H1 (cell line): ENCODE measurements around the gene RALY. TPM values are rescaled to one million over a fixed set of nuclear protein-coding genes. Genes with fewer than 3 reads are reported as not detected.

ENCODE experiments used
- CTCF ChIA-PET: fragments of 300-600 bp; sonication (Branson Sonifier 250); formaldehyde crosslinking; loops from one replicate; lab custom pipeline; 2021; ENCODE audit not compliant: partially characterized antibody; lab: Charles Lee
- POLR2A ChIA-PET: fragments of 300-600 bp; sonication (Branson Sonifier 250); formaldehyde crosslinking; loops from one replicate; lab custom pipeline; 2021; ENCODE audit warnings: inconsistent platforms; ENCODE audit not compliant: partially characterized antibody; lab: Charles Lee
- DNase-seq, 2 experiments: peaks; one replicate each; pipeline versions ENCODE4 v3.0.0 to v3.0.0-alpha.2; 2010 to 2022; ENCODE audit warnings: low spot score in 2 of 2, low read depth in 1 of 2, mixed read lengths in 1 of 2
- FAIRE-seq: peaks from 2 replicates; lab custom pipeline; 2011; peaks lifted over from hg19 to GRCh38; lab: Jason Lieb, UNC
- H2AFZ ChIP-seq: 2 replicates; pipeline ENCODE4 v1.8.1; 2012; ENCODE audit warnings: low read length, inconsistent platforms
- H2AK5ac ChIP-seq: 2 replicates; pipeline ENCODE4 v1.6.1; 2013; ENCODE audit warnings: low read depth, low read length
- H2BK120ac ChIP-seq: replicated peaks from 2 replicates; pipeline ENCODE3; 2013; ENCODE audit warnings: low read depth, low read length, inconsistent platforms
- H2BK12ac ChIP-seq: 2 replicates; pipeline ENCODE4 v1.6.1; 2013; ENCODE audit warnings: low read depth, low read length
- H2BK15ac ChIP-seq: 2 replicates; pipeline ENCODE4 v1.6.1; 2013; ENCODE audit warnings: low read length
- H2BK20ac ChIP-seq: 2 replicates; pipeline ENCODE4 v1.6.1; 2013; ENCODE audit warnings: low read length
- H2BK5ac ChIP-seq: 2 replicates; pipeline ENCODE4 v1.6.1; 2013; ENCODE audit warnings: low read depth, low read length
- H3K14ac ChIP-seq: 2 replicates; pipeline ENCODE4 v1.6.1; 2013; ENCODE audit warnings: inconsistent platforms; ENCODE audit not compliant: insufficient read length
- H3K18ac ChIP-seq: 2 replicates; pipeline ENCODE4 v1.6.1; 2013; ENCODE audit warnings: low read length; ENCODE audit errors: extremely low read depth
- H3K23ac ChIP-seq: 2 replicates; pipeline ENCODE4 v1.6.1; 2013; ENCODE audit warnings: inconsistent platforms; ENCODE audit not compliant: insufficient read length
- H3K23me2 ChIP-seq: 2 replicates; pipeline ENCODE4 v1.6.1; 2013; ENCODE audit warnings: low read depth, low read length
- H3K27ac ChIP-seq: 2 replicates; pipeline ENCODE4 v1.6.1; 2011; ENCODE audit warnings: low read depth, low read length, inconsistent platforms
- H3K27me3 ChIP-seq, 4 experiments: replicated peaks in 1 of 4; 1 replicate in 1 of 4; 2 replicates in 3 of 4; pipeline versions ENCODE4 v1.6.1 to v1.8.1; 2011 to 2013; ENCODE audit warnings: low read length in 3 of 4, mild to moderate bottlenecking in 3 of 4, inconsistent platforms in 2 of 4, mixed read lengths in 2 of 4, moderate library complexity in 1 of 4; ENCODE audit not compliant: control insufficient read depth in 3 of 4, insufficient read depth in 3 of 4; ENCODE audit errors: extremely low read depth in 1 of 4
- H3K36me3 ChIP-seq, 4 experiments: 2 replicates each; pipeline versions ENCODE4 v1.6.1 to v1.8.1; 2011 to 2013; ENCODE audit warnings: mild to moderate bottlenecking in 4 of 4, low read length in 3 of 4, moderate library complexity in 2 of 4, control low read depth in 1 of 4, inconsistent platforms in 1 of 4; ENCODE audit not compliant: insufficient read depth in 4 of 4, control insufficient read depth in 2 of 4
- H3K4ac ChIP-seq: replicated peaks from 2 replicates; pipeline ENCODE3; 2013; ENCODE audit warnings: low read length, low read depth, mixed read lengths, inconsistent platforms; ENCODE audit not compliant: insufficient read length
- H3K4me1 ChIP-seq, 4 experiments: replicated peaks in 1 of 4; 1 replicate in 1 of 4; 2 replicates in 3 of 4; pipeline versions ENCODE4 v1.6.1 to v1.8.1; 2011 to 2013; ENCODE audit warnings: low read length in 3 of 4, inconsistent platforms in 2 of 4, mixed read lengths in 1 of 4; ENCODE audit not compliant: insufficient read depth in 4 of 4, control insufficient read depth in 3 of 4
- H3K4me2 ChIP-seq, 2 experiments: 2 replicates each; pipeline versions ENCODE4 v1.6.1 to v1.8.1; 2011 to 2013; ENCODE audit warnings: low read depth in 2 of 2, low read length in 2 of 2, control low read depth in 1 of 2, inconsistent platforms in 1 of 2, mild to moderate bottlenecking in 1 of 2; ENCODE audit not compliant: insufficient read depth in 1 of 2
- H3K4me3 ChIP-seq, 4 experiments: fragments of 200-600, 300-600 bp in 1 of 4; sonication (generic), shearing (Covaris generic), sonication (Bioruptor Twin) in 1 of 4; 2 replicates each; pipeline versions ENCODE4 v1.5.1 to v1.8.1; 2011 to 2016; ENCODE audit warnings: low read length in 4 of 4, low read depth in 3 of 4, control low read depth in 2 of 4, inconsistent platforms in 2 of 4, mild to moderate bottlenecking in 2 of 4, mixed read lengths in 1 of 4, moderate library complexity in 1 of 4; ENCODE audit not compliant: insufficient read depth in 2 of 4; ENCODE audit errors: extremely low read depth in 1 of 4
- H3K56ac ChIP-seq: replicated peaks from 2 replicates; pipeline ENCODE3; 2013; ENCODE audit warnings: low read depth, mild to moderate bottlenecking, mixed read lengths, low read length, inconsistent platforms; ENCODE audit not compliant: insufficient read length
- H3K79me1 ChIP-seq: 2 replicates; pipeline ENCODE4 v1.6.1; 2013; ENCODE audit warnings: low read depth, low read length, control low read depth
- H3K79me2 ChIP-seq, 2 experiments: 2 replicates each; pipeline versions ENCODE4 v1.6.1 to v1.8.1; 2012 to 2013; ENCODE audit warnings: low read length in 2 of 2, mild to moderate bottlenecking in 2 of 2, inconsistent platforms in 1 of 2; ENCODE audit not compliant: insufficient read depth in 2 of 2, control insufficient read depth in 1 of 2
- H3K9ac ChIP-seq, 4 experiments: replicated peaks in 1 of 4; 1 replicate in 1 of 4; 2 replicates in 3 of 4; pipeline versions ENCODE4 v1.6.1 to v1.8.1; 2011 to 2013; ENCODE audit warnings: low read depth in 3 of 4, low read length in 3 of 4, control low read depth in 2 of 4, mild to moderate bottlenecking in 2 of 4, moderate library complexity in 2 of 4, inconsistent platforms in 1 of 4; ENCODE audit errors: extremely low read depth in 1 of 4
- H3K9me3 ChIP-seq, 2 experiments: 2 replicates each; pipeline versions ENCODE4 v1.6.1 to v1.8.1; 2012 to 2013; ENCODE audit warnings: mild to moderate bottlenecking in 2 of 2, moderate library complexity in 2 of 2, control low read depth in 1 of 2, inconsistent platforms in 1 of 2, low read depth in 1 of 2, low read length in 1 of 2, mixed read lengths in 1 of 2; ENCODE audit not compliant: insufficient read depth in 2 of 2
- H4K20me1 ChIP-seq, 2 experiments: replicated peaks in 1 of 2; 2 replicates each; pipeline versions ENCODE3 to v1.8.1; 2011 to 2013; ENCODE audit warnings: inconsistent platforms in 2 of 2, low read length in 2 of 2, mild to moderate bottlenecking in 1 of 2; ENCODE audit not compliant: insufficient read depth in 2 of 2, control insufficient read depth in 1 of 2
- H4K5ac ChIP-seq: 2 replicates; pipeline ENCODE4 v1.6.1; 2013; ENCODE audit warnings: low read length, low read depth, mixed read lengths, inconsistent platforms; ENCODE audit not compliant: insufficient read length
- H4K8ac ChIP-seq: 2 replicates; pipeline ENCODE4 v1.8.0; 2013; ENCODE audit warnings: mild to moderate bottlenecking, moderate library complexity, low read length, inconsistent platforms; ENCODE audit not compliant: insufficient read depth; ENCODE audit errors: extremely low read depth
- H4K91ac ChIP-seq: replicated peaks from 2 replicates; pipeline ENCODE3; 2013; ENCODE audit warnings: low read length, mixed read lengths, inconsistent platforms; ENCODE audit not compliant: insufficient read length
- CEBPB ChIP-seq: IDR thresholded peaks from 2 replicates; pipeline ENCODE4 v1.6.1; 2012; ENCODE audit warnings: low read depth, low read length
- GABPA ChIP-seq: IDR thresholded peaks from 2 replicates; pipeline ENCODE4 v1.6.1; 2011; ENCODE audit warnings: mild to moderate bottlenecking, low read length, moderate library complexity, borderline replicate concordance; ENCODE audit not compliant: insufficient read depth
- HDAC2 ChIP-seq, 2 experiments: fragments of 300-600 bp in 1 of 2; sonication (generic) in 1 of 2; IDR thresholded peaks; 2 replicates each; pipeline ENCODE4 v1.6.1; 2011 to 2012; ENCODE audit warnings: low read depth in 2 of 2, low read length in 2 of 2, mild to moderate bottlenecking in 2 of 2, moderate library complexity in 2 of 2, borderline replicate concordance in 1 of 2, inconsistent platforms in 1 of 2
- JUN ChIP-seq: IDR thresholded peaks from 2 replicates; pipeline ENCODE4 v1.6.1; 2011; ENCODE audit warnings: low read depth, mild to moderate bottlenecking, improper control_type of control experiment, low read length
- KDM1A ChIP-seq: fragments of 200-600, 300-600 bp; sonication (generic); IDR thresholded peaks from 2 replicates; pipeline ENCODE4 v1.7.1; 2016; ENCODE audit warnings: mild to moderate bottlenecking, low read length, borderline replicate concordance
- KDM5A ChIP-seq: fragments of 200-600 bp; IDR thresholded peaks from 2 replicates; pipeline ENCODE4 v1.7.1; 2012; ENCODE audit warnings: mild to moderate bottlenecking, low read length, inconsistent platforms, mixed read lengths
- POLR2A ChIP-seq, 2 experiments: IDR thresholded peaks; 1 replicate in 1 of 2; 2 replicates in 1 of 2; pipeline ENCODE4 v1.6.1; 2011; ENCODE audit warnings: low read depth in 2 of 2, low read length in 2 of 2, mild to moderate bottlenecking in 2 of 2; ENCODE audit errors: control extremely low read depth in 1 of 2
- POLR2AphosphoS5 ChIP-seq: IDR thresholded peaks from 2 replicates; pipeline ENCODE4 v1.6.1; 2011; ENCODE audit warnings: low read depth, low read length
- TAF1 ChIP-seq: IDR thresholded peaks from 2 replicates; pipeline ENCODE4 v1.6.1; 2011; ENCODE audit warnings: mild to moderate bottlenecking, low read depth, low read length
- WGBS, 2 experiments: shearing (Covaris generic) in 1 of 2; methylation state at CpG; one replicate each; pipeline versions ENCODE4 v1.1.6 to v1.1.7; 2013 to 2015; ENCODE audit warnings: low lambda C conversion rate in 2 of 2, mixed read lengths in 2 of 2, inconsistent platforms in 1 of 2, low coverage in 1 of 2, missing lambda C conversion rate in 1 of 2; ENCODE audit not compliant: insufficient replicate concordance in 2 of 2, insufficient coverage in 1 of 2, insufficient read length in 1 of 2; ENCODE audit errors: extremely low coverage in 1 of 2, missing lambda C conversion rate in 1 of 2; 5-methylcytosine and 5-hydroxymethylcytosine counted together
- polyA plus RNA-seq, 7 experiments: library from polyadenylated mRNA; depleted of rRNA in 3 of 7; stranded (reverse) in 5 of 7; unstranded in 2 of 7; fragments of >200 nt in 5 of 7; fragments of 200-250 nt in 2 of 7; gene quantifications; 1 replicate in 5 of 7; 2 replicates in 1 of 7; 4 replicates in 1 of 7; pipeline versions ENCODE4 v1.2.1 to v1.2.3, GENCODE V29; 2011 to 2013; ENCODE audit warnings: missing spikeins in 2 of 7, mixed read lengths in 2 of 7
- total RNA-seq: library from RNA; stranded (reverse); fragmentation: NEBNext Ultra II Directional; extraction: Animal tissue kit (Norgen Biotek cat#: 25700); gene quantifications from 2 replicates; pipeline ENCODE4 v1.2.1, GENCODE V29; 2021
- TF ChIP-seq, protein P1 (sequence below): IDR thresholded peaks from 2 replicates; pipeline ENCODE4 v1.6.1; 2012; ENCODE audit warnings: inconsistent platforms
- TF ChIP-seq, protein P2 (sequence below): IDR thresholded peaks from 2 replicates; pipeline ENCODE4 v1.6.1; 2012; ENCODE audit warnings: inconsistent platforms

Gene RALY
- total and polyA plus RNA-seq, 2 of the 8 experiments (the other 6 are each of a cell fraction or from before 2014, with no cell fraction given) = 133 to 148 TPM

- Histone ChIP-seq H2BK20ac (no peak overlapping the region), H2BK12ac (no peak overlapping the region), H3K4ac (no peak overlapping the region), H3K79me1 (peaks cover 10% of the 10 kb centered on the region), H2BK5ac (no peak overlapping the region), H2BK15ac (no peak overlapping the region), H3K23ac (no peak overlapping the region), H3K18ac (no peak overlapping the region), H2AK5ac (no peak overlapping the region), H3K4me2 (peak overlapping the region in 1 of 2 experiments; percentile 34; a peak in 1 of 4 replicates), H3K56ac (no peak overlapping the region), H3K36me3 (peaks cover 0 to 10% (median 0%) of the 10 kb centered on the region in 4 experiments; a peak in 2 of 8 replicates), H3K27me3 (no peaks in the 10 kb centered on the region), H4K8ac (no peak overlapping the region), H2BK120ac (no peak overlapping the region), H3K14ac (no peak overlapping the region), H3K79me2 (peaks cover 9 to 62% of the 10 kb centered on the region in 2 experiments), H3K4me3 (no peak overlapping the region), H3K9me3 (no peaks in the 10 kb centered on the region), H2AFZ (no peak overlapping the region), H4K20me1 (peaks cover 14 to 23% of the 10 kb centered on the region in 2 experiments), H4K91ac (no peak overlapping the region), H3K4me1 (peaks cover 5 to 28% (median 16%) of the 10 kb centered on the region in 4 experiments; a peak in 4 of 7 replicates), H3K9ac (no peak overlapping the region), H4K5ac (no peak overlapping the region), H3K23me2 (no peaks in the 10 kb centered on the region), H3K27ac (no peak overlapping the region)
- DNase-seq = no peak
- POLR2A ChIA-PET = interaction anchor here (1.5 kb wide), 1 partner anchor 37 kb away, joined by 5 read pairs; no protein-coding TSS in a partner anchor
- CTCF ChIA-PET = interaction anchor here (0.6 to 1.7 kb wide), 2 partner anchors 38 to 101 kb away, joined by 3 to 5 read pairs; no protein-coding TSS in a partner anchor
- WGBS, 2 experiments = 100% methylated on average over 1 of the region's 1 CpG; no CpG with 5 or more reads in 1 of the 2 experiments
- no peak for FAIRE-seq
- TF ChIP-seq TAF1 (no peak), KDM1A (no peak), GABPA (no peak), POLR2AphosphoS5 (no peak), CEBPB (no peak), POLR2A (IDR thresholded peaks at IDR 0.05; ENCODE audit: control extremely low read depth in 1 of 2, low read depth in 2 of 2, low read length in 2 of 2) (no peak), HDAC2 (IDR thresholded peaks at IDR 0.05; ENCODE audit: borderline replicate concordance in 1 of 2, low read depth in 2 of 2, low read length in 2 of 2) (no peak), JUN (no peak), KDM5A (no peak)
- TF ChIP-seq, protein P1, sequence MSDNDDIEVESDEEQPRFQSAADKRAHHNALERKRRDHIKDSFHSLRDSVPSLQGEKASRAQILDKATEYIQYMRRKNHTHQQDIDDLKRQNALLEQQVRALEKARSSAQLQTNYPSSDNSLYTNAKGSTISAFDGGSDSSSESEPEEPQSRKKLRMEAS = no peak
- TF ChIP-seq, protein P2, sequence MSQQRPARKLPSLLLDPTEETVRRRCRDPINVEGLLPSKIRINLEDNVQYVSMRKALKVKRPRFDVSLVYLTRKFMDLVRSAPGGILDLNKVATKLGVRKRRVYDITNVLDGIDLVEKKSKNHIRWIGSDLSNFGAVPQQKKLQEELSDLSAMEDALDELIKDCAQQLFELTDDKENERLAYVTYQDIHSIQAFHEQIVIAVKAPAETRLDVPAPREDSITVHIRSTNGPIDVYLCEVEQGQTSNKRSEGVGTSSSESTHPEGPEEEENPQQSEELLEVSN = no peak
Measured at GRCh38 chr20:34029415-34029814, 35.7 kb downstream of the RALY start.
